ENCODE results near the gene C9orf50.

C9orf50 gene

GRCh38 chr9:129654554-129655040, 33.7 kb upstream of the C9orf50 start:
- Mint-ChIP-seq H3K4me1 (peaks cover 6% of the 10 kb centered on the region), H3K27me3 (no peaks in the 10 kb centered on the region), H3K9me3 (no peaks in the 10 kb centered on the region), H3K4me3 (no peak overlapping the region), H3K27ac (no peak overlapping the region)
- no peak for ATAC-seq
- DNase-seq: no peak

- Mint-ChIP-seq H3K4me1 (peaks cover 6% of the 10 kb centered on the region), H3K4me3 (no peak overlapping the region), H3K9me3 (no peaks in the 10 kb centered on the region), H3K27ac (no peak overlapping the region), H3K27me3 (no peaks in the 10 kb centered on the region)
- ATAC-seq: no peak
- no peak for DNase-seq
Observed at GRCh38 chr9:129653823-129654553, 33.1 kb upstream of the C9orf50 start.

GRCh38 chr9:129650680-129651235, 29.9 kb upstream of the C9orf50 start:
- no peaks in the 10 kb centered on the region for H3K9me3 Mint-ChIP-seq
- no peaks in the 10 kb centered on the region for H3K27me3 Mint-ChIP-seq
- no peak for ATAC-seq
- H3K4me1 Mint-ChIP-seq: peaks cover 6% of the 10 kb centered on the region
- DNase-seq: no peak
- peak overlapping the region in 1 of 2 donors; percentile 91 for H3K27ac Mint-ChIP-seq
- H3K4me3 Mint-ChIP-seq: no peak overlapping the region

GRCh38 chr9:129649726-129650679, 29.1 kb upstream of the C9orf50 start:
- no peak for ATAC-seq
- no peak overlapping the region for H3K27ac Mint-ChIP-seq
- DNase-seq: no peak
- H3K9me3 Mint-ChIP-seq: no peaks in the 10 kb centered on the region
- H3K4me3 Mint-ChIP-seq: no peak overlapping the region
- H3K4me1 Mint-ChIP-seq: peaks cover 6% of the 10 kb centered on the region
- H3K27me3 Mint-ChIP-seq: no peaks in the 10 kb centered on the region

GRCh38 chr9:129648764-129649115, 27.8 kb upstream of the C9orf50 start:
- ATAC-seq: no peak
- H3K27me3 Mint-ChIP-seq: no peaks in the 10 kb centered on the region
- peaks cover 6% of the 10 kb centered on the region for H3K4me1 Mint-ChIP-seq
- H3K4me3 Mint-ChIP-seq: no peak overlapping the region
- no peak for DNase-seq
- H3K9me3 Mint-ChIP-seq: no peaks in the 10 kb centered on the region
- H3K27ac Mint-ChIP-seq: no peak overlapping the region

- Mint-ChIP-seq H3K27ac (no peak overlapping the region), H3K9me3 (no peaks in the 10 kb centered on the region), H3K4me3 (no peak overlapping the region), H3K4me1 (peaks cover 6% of the 10 kb centered on the region), H3K27me3 (no peaks in the 10 kb centered on the region)
- ATAC-seq (no peak), DNase-seq (no peak)
Observed at GRCh38 chr9:129648092-129648763, 27.3 kb upstream of the C9orf50 start.

- Mint-ChIP-seq H3K27me3 (no peaks in the 10 kb centered on the region), H3K27ac (no peak overlapping the region), H3K4me1 (peaks cover 7% of the 10 kb centered on the region), H3K4me3 (no peak overlapping the region), H3K9me3 (no peaks in the 10 kb centered on the region)
- DNase-seq: no peak
- no peak for ATAC-seq
Observed at GRCh38 chr9:129647635-129648034, 26.7 kb upstream of the C9orf50 start.

- Mint-ChIP-seq H3K9me3 (no peaks in the 10 kb centered on the region), H3K4me1 (peaks cover 12% of the 10 kb centered on the region), H3K27me3 (no peaks in the 10 kb centered on the region), H3K27ac (no peak overlapping the region), H3K4me3 (no peak overlapping the region)
- DNase-seq (no peak), ATAC-seq (no peak)
Observed at GRCh38 chr9:129646654-129647053, 25.8 kb upstream of the C9orf50 start.

- H3K27me3 Mint-ChIP-seq: no peaks in the 10 kb centered on the region
- no peak overlapping the region for H3K27ac Mint-ChIP-seq
- DNase-seq: no peak
- no peak for ATAC-seq
- H3K4me1 Mint-ChIP-seq: peaks cover 15% of the 10 kb centered on the region
- no peaks in the 10 kb centered on the region for H3K9me3 Mint-ChIP-seq
- no peak overlapping the region for H3K4me3 Mint-ChIP-seq
Observed at GRCh38 chr9:129646252-129646651, 25.4 kb upstream of the C9orf50 start.

- Mint-ChIP-seq H3K27me3 (no peaks in the 10 kb centered on the region), H3K4me1 (peaks cover 24% of the 10 kb centered on the region), H3K9me3 (no peaks in the 10 kb centered on the region), H3K4me3 (no peak overlapping the region), H3K27ac (peak overlapping the region in 1 of 2 donors; percentile 75)
- ATAC-seq (no peak), DNase-seq (no peak)
Observed at GRCh38 chr9:129644902-129645301, 24.0 kb upstream of the C9orf50 start.

GRCh38 chr9:129644365-129644764, 23.5 kb upstream of the C9orf50 start:
- DNase-seq (no peak), ATAC-seq (no peak)
- Mint-ChIP-seq H3K9me3 (no peaks in the 10 kb centered on the region), H3K4me3 (no peak overlapping the region), H3K4me1 (peaks cover 29% of the 10 kb centered on the region), H3K27ac (no peak overlapping the region), H3K27me3 (no peaks in the 10 kb centered on the region)

- peaks cover 31% of the 10 kb centered on the region for H3K4me1 Mint-ChIP-seq
- no peak overlapping the region for H3K4me3 Mint-ChIP-seq
- H3K27ac Mint-ChIP-seq: no peak overlapping the region
- no peaks in the 10 kb centered on the region for H3K27me3 Mint-ChIP-seq
- H3K9me3 Mint-ChIP-seq: no peaks in the 10 kb centered on the region
- no peak for DNase-seq
- ATAC-seq: no peak
Observed at GRCh38 chr9:129643706-129644105, 22.8 kb upstream of the C9orf50 start.

GRCh38 chr9:129641750-129642585, 21.1 kb upstream of the C9orf50 start, which contains the start of gene ASB6:
Gene ASB6 (minus strand): TSS chr9:129642151. CDS start chr9:129641999, 152 bp downstream.
- H3K27ac Mint-ChIP-seq: peak within 1 kb of the TSS; percentile 87 to 94
- H3K4me3 Mint-ChIP-seq: peak within 1 kb of the TSS; percentile 89 to 91

GRCh38 chr9:129640871-129641749, 20.2 kb upstream of the C9orf50 start:
- no peaks in the 10 kb centered on the region for H3K9me3 Mint-ChIP-seq
- peak; percentile 53 for ATAC-seq

More at GRCh38 chr9:129641750-129642585, 21.1 kb upstream of the C9orf50 start, which contains the start of gene ASB6:
- peak; percentile 98 to 99 for DNase-seq
- peaks cover 43% of the 10 kb centered on the region for H3K4me1 Mint-ChIP-seq
- ATAC-seq: peak; percentile 98
- no peaks in the 10 kb centered on the region for H3K9me3 Mint-ChIP-seq
- H3K27me3 Mint-ChIP-seq: no peaks in the 10 kb centered on the region

More at GRCh38 chr9:129640871-129641749, 20.2 kb upstream of the C9orf50 start:
- H3K27ac Mint-ChIP-seq: peak overlapping the region; percentile 87 to 94
- H3K27me3 Mint-ChIP-seq: no peaks in the 10 kb centered on the region
- peaks cover 43% of the 10 kb centered on the region for H3K4me1 Mint-ChIP-seq
- DNase-seq: no peak
- peak overlapping the region; percentile 89 to 91 for H3K4me3 Mint-ChIP-seq
